Measurements from ENCODE around the gene UBE2L5.

The UBE2L5 gene

GRCh38 chr13:30400376-30400775 is 21.9 kb upstream of the UBE2L5 start:
- Histone ChIP-seq H3K9me3 (ENCODE audit: control insufficient read depth, insufficient read depth, low read depth, low read length) (no peaks in the 10 kb centered on the region), H3K36me3 (ENCODE audit: control insufficient read depth in 2 of 2, insufficient read depth in 1 of 2, low read length in 2 of 2) (no peaks in the 10 kb centered on the region), H3K4me1 (ENCODE audit: control insufficient read depth, insufficient read depth, low read length) (no peaks in the 10 kb centered on the region), H3K27ac (ENCODE audit: extremely low read depth, low read depth, low read length) (no peak overlapping the region), H3K4me3 (ENCODE audit: low read depth, low read length) (no peak overlapping the region)
- POLR2A ChIA-PET = no interaction called here
- no peak for TF ChIP-seq PATZ1 (tag by site-specific recombination; IDR thresholded peaks at IDR 0.05)
- TF ChIP-seq ZSCAN18 (tag by site-specific recombination; IDR thresholded peaks at IDR 0.05) = no peak
- TF ChIP-seq PRDM4 (tag by site-specific recombination; IDR thresholded peaks at IDR 0.05) = no peak
- no peak for TF ChIP-seq ZNF133 (tag by site-specific recombination; IDR thresholded peaks at IDR 0.05)
- no peak for TF ChIP-seq ZNF548 (tag by site-specific recombination; IDR thresholded peaks at IDR 0.05)
- TF ChIP-seq ZNF112 (tag by site-specific recombination; IDR thresholded peaks at IDR 0.05) = no peak
- no peak for TF ChIP-seq ZNF155 (tag by site-specific recombination; IDR thresholded peaks at IDR 0.05)
- TF ChIP-seq TCF7L2 (IDR thresholded peaks at IDR 0.05; ENCODE audit: borderline replicate concordance, low read depth, low read length) = no peak
- TF ChIP-seq ZNF423 (tag by site-specific recombination; IDR thresholded peaks at IDR 0.05) = no peak
- no peak for TF ChIP-seq ZNF335 (tag by site-specific recombination; conservative IDR thresholded peaks at IDR 0.05)
- no peak for TF ChIP-seq ZNF529 (tag by site-specific recombination; IDR thresholded peaks at IDR 0.05; ENCODE audit: insufficient replicate concordance)
- TF ChIP-seq ZNF449 (tag by site-specific recombination; IDR thresholded peaks at IDR 0.05) = no peak
- TF ChIP-seq ZNF510 (tag by site-specific recombination; IDR thresholded peaks at IDR 0.05; ENCODE audit: insufficient replicate concordance) = no peak
- TF ChIP-seq KLF16 (tag by site-specific recombination; IDR thresholded peaks at IDR 0.05) = no peak
- no peak for TF ChIP-seq ZNF37A (tag by site-specific recombination; IDR thresholded peaks at IDR 0.05)
- CTCF ChIA-PET = no interaction called here

- H3K9me3 ChIP-seq (ENCODE audit: control insufficient read depth, insufficient read depth, low read depth, low read length) = no peaks in the 10 kb centered on the region
- CTCF ChIA-PET = no interaction called here
- no peak for TF ChIP-seq ZSCAN5A (tag by site-specific recombination; IDR thresholded peaks at IDR 0.05)
- no peak for TF ChIP-seq KLF1 (tag by site-specific recombination; IDR thresholded peaks at IDR 0.05)
- no peak overlapping the region for H3K27ac ChIP-seq (ENCODE audit: extremely low read depth, low read depth, low read length)
- POLR2A ChIA-PET = no interaction called here
- H3K36me3 ChIP-seq (ENCODE audit: control insufficient read depth in 2 of 2, insufficient read depth in 1 of 2, low read length in 2 of 2) = no peaks in the 10 kb centered on the region
- H3K4me1 ChIP-seq (ENCODE audit: control insufficient read depth, insufficient read depth, low read length) = no peaks in the 10 kb centered on the region
- no peak overlapping the region for H3K4me3 ChIP-seq (ENCODE audit: low read depth, low read length)
Observed at GRCh38 chr13:30401347-30401746, 20.9 kb upstream of the UBE2L5 start.
